GM23338 (cell line): ENCODE results near the gene MRPL30. TPM values are rescaled to one million over a fixed set of nuclear protein-coding genes. Genes with fewer than 3 reads are reported as not detected.

Source experiments
- CREB1 ChIP-seq: fragments of 250-450 bp; sonication (Bioruptor Pico); IDR thresholded peaks from 2 replicates; pipeline ENCODE4 v1.5.0; 2020; ENCODE audit warnings: low read depth, mild to moderate bottlenecking, moderate library complexity
- CTCF ChIP-seq, 2 experiments: fragments of 200-600 bp in 1 of 2; sonication (generic) in 1 of 2; conservative IDR thresholded peaks; 2 replicates each; pipeline versions ENCODE4 v1.5.1 to v1.6.1; 2016 to 2017; ENCODE audit warnings: antibody characterized with exemption in 2 of 2, low read depth in 2 of 2, mild to moderate bottlenecking in 2 of 2, moderate library complexity in 1 of 2
- REST ChIP-seq: IDR thresholded peaks from one replicate; pipeline ENCODE4 v1.6.1; 2018; ENCODE audit warnings: antibody characterized with exemption; ENCODE audit not compliant: unreplicated experiment
- STAT1 ChIP-seq: IDR thresholded peaks from one replicate; pipeline ENCODE4 v1.6.1; 2016; ENCODE audit warnings: antibody characterized with exemption; ENCODE audit not compliant: unreplicated experiment
- ZNF331 ChIP-seq: fragments of 250-450 bp; sonication (Bioruptor Pico); IDR thresholded peaks from 2 replicates; pipeline ENCODE4 v1.5.0; 2020; ENCODE audit warnings: low read depth, mild to moderate bottlenecking, moderate library complexity
- polyA plus RNA-seq: library from polyadenylated mRNA; unstranded; fragments of >200 nt; fragmentation: Nextera tagmentation; extraction: Ambion mirVana; gene quantifications from 2 replicates; pipeline ENCODE4 v1.2.1, GENCODE V29; 2016
- total RNA-seq: library from RNA; depleted of rRNA; stranded (reverse); fragments of >200 nt; shearing (Covaris generic); gene quantifications from 2 replicates; pipeline ENCODE4 v1.2.3, GENCODE V29; 2014
- TF ChIP-seq, protein P1 (sequence below): fragments of 250-450 bp; sonication (Bioruptor Pico); IDR thresholded peaks from 2 replicates; pipeline ENCODE4 v1.5.0; 2020; ENCODE audit warnings: mild to moderate bottlenecking, moderate library complexity

The MRPL30 gene
- total and polyA plus RNA-seq, 2 experiments from 2014 or later, result 51.4 to 53.7 TPM

DNA sequence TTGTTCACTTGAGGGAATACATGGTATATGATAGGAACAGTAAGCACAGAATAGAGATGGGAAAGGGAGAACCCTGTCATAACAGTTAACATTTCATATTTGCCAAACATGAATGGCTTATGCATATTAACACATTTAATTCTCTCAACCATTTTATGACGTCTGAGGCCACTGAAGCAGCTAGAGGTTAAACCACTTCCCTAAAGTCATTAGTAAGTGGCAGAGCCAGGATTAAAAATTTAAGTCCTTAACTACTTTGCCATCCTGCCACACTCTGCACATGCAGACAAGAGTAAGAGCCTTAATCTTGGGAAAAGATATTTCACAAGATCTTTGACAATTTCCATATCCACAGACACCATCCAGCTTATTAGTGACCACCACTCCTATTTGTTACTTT is 24.1 kb upstream of the MRPL30 start (continued):
- TF ChIP-seq, protein P1, sequence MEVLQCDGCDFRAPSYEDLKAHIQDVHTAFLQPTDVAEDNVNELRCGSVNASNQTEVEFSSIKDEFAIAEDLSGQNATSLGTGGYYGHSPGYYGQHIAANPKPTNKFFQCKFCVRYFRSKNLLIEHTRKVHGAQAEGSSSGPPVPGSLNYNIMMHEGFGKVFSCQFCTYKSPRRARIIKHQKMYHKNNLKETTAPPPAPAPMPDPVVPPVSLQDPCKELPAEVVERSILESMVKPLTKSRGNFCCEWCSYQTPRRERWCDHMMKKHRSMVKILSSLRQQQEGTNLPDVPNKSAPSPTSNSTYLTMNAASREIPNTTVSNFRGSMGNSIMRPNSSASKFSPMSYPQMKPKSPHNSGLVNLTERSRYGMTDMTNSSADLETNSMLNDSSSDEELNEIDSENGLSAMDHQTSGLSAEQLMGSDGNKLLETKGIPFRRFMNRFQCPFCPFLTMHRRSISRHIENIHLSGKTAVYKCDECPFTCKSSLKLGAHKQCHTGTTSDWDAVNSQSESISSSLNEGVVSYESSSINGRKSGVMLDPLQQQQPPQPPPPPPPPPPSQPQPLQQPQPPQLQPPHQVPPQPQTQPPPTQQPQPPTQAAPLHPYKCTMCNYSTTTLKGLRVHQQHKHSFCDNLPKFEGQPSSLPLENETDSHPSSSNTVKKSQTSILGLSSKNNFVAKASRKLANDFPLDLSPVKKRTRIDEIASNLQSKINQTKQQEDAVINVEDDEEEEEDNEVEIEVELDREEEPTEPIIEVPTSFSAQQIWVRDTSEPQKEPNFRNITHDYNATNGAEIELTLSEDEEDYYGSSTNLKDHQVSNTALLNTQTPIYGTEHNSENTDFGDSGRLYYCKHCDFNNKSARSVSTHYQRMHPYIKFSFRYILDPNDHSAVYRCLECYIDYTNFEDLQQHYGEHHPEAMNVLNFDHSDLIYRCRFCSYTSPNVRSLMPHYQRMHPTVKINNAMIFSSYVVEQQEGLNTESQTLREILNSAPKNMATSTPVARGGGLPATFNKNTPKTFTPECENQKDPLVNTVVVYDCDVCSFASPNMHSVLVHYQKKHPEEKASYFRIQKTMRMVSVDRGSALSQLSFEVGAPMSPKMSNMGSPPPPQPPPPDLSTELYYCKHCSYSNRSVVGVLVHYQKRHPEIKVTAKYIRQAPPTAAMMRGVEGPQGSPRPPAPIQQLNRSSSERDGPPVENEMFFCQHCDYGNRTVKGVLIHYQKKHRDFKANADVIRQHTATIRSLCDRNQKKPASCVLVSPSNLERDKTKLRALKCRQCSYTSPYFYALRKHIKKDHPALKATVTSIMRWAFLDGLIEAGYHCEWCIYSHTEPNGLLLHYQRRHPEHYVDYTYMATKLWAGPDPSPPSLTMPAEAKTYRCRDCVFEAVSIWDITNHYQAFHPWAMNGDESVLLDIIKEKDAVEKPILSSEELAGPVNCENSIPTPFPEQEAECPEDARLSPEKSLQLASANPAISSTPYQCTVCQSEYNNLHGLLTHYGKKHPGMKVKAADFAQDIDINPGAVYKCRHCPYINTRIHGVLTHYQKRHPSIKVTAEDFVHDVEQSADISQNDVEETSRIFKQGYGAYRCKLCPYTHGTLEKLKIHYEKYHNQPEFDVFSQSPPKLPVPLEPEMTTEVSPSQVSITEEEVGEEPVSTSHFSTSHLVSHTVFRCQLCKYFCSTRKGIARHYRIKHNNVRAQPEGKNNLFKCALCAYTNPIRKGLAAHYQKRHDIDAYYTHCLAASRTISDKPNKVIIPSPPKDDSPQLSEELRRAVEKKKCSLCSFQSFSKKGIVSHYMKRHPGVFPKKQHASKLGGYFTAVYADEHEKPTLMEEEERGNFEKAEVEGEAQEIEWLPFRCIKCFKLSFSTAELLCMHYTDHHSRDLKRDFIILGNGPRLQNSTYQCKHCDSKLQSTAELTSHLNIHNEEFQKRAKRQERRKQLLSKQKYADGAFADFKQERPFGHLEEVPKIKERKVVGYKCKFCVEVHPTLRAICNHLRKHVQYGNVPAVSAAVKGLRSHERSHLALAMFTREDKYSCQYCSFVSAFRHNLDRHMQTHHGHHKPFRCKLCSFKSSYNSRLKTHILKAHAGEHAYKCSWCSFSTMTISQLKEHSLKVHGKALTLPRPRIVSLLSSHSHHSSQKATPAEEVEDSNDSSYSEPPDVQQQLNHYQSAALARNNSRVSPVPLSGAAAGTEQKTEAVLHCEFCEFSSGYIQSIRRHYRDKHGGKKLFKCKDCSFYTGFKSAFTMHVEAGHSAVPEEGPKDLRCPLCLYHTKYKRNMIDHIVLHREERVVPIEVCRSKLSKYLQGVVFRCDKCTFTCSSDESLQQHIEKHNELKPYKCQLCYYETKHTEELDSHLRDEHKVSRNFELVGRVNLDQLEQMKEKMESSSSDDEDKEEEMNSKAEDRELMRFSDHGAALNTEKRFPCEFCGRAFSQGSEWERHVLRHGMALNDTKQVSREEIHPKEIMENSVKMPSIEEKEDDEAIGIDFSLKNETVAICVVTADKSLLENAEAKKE (CRISPR knock-in tag), result no peak
- no peak for TF ChIP-seq REST
- TF ChIP-seq CTCF (conservative IDR thresholded peaks at IDR 0.05; ENCODE audit: low read depth in 2 of 2), result no peak
- no peak for TF ChIP-seq STAT1
- no peak for TF ChIP-seq ZNF331 (CRISPR knock-in tag)
- TF ChIP-seq CREB1 (CRISPR knock-in tag), result no peak
